Stimulated activated CD4-positive, alpha-beta T cell treated with anti-CD3 and anti-CD28 coated beads, TNF-alpha, amount 100 ng/mL, for 4 hours (primary cell): ENCODE results near the gene IQSEC1.

Experiments
- DNase-seq, 3 experiments: peaks; one replicate each; pipeline ENCODE4 v3.0.0-alpha.2; 2020; ENCODE audit warnings: low read depth in 3 of 3

The IQSEC1 gene

DNA sequence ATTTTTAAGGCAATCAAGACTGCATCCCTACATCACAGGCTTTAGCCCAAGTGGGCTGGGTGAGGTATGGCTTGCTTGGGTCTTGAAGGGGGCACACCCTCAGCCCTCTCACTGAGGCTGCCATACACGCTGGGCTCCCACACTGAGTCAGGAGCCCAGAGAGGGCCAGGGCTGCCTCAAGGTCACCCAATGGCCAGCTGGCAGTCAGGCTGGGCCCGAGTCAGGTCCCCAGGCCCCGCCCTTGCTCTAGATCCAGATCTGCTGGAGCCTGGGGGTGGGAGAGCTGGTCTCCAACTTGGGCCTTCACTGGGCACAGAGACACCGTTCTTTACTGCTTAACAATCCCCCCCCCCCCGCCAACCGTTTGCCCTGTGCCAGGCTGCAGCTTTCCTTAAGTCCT, 88.1 kb downstream of the IQSEC1 start:
- no peak for DNase-seq

DNA sequence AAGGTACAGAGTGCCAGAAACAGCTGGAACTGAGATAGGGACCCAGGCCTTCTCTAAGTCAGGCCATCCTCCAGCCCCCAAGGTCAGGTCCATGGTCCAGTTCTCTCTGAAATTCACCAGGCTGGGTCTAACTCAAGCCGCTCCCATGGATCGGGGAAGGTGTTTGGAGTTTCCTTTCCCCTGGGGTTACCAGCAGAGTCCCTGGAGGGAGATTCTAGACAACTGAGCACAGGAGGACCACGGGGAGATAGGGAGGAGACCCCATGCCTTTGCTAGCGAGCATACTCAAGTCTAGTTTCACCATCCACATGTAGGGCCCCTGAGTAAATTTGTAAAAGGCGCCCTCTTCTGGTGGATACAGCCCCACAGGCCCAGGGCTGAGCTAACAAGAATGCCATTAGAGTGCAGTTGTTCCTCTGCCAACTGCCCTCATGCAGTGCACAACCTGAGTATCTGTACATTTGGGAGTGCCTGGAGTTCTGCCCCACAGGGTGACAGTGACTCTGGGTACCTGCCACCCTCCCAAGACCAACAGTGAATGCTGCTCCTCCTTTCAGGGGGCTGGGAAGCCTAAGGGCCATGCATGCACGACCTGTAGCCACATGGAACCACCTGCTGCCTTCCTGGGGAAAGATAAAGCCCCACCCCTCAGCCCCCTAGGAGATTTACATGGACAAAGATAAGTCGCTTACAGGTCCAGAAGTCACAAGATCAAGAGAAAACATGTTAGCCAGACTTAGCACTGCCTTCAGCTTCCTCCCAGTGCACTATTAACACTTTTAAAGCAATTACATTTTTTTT, 89.0 kb downstream of the IQSEC1 start:
- DNase-seq: peak; percentile 27 to 38 (median 36)

DNA sequence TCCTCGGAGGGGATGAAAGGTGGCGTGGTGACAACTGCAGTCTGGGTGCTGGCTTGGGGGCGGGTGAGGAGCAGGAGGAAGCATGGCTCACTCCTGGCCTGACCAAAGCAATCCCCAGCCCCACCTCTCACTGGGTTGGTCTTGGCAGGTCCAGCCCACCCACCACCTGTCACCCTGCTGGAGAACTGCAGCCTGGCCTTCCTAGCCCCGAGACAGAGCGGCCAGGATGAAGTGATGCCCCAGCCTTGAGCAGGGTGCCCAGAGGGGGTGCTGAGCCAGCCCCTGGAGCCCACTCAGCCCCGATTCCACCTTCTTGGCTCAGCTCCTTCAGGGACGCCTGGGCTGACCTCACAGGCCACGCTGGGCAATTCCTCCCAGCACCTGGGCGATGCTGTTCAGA, 89.9 kb downstream of the IQSEC1 start:
- no peak for DNase-seq

DNA sequence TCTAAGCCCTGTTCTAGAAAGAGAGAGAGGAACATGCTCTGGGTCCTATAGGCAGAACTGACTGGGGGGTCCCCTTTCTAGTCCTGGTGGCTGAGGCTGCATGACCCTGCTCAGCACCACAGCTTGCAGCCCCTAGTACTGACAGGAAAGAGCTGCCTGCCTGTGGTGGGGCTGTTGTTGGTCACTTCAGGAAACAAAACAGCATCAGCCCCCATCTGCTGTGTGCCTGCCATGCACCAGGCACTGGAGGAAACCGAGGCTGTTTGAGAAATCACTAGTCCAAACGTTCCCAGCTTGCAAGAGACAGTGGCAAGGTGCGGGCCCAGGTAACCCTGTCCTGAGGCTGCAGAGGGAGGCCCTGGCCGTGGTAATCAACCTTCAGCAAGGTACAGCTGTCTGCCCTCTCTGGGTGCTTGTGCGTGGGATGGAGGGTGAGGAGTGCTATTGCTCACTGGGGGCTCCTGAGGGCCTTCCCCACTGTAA, 90.6 kb downstream of the IQSEC1 start:
- no peak for DNase-seq

DNA sequence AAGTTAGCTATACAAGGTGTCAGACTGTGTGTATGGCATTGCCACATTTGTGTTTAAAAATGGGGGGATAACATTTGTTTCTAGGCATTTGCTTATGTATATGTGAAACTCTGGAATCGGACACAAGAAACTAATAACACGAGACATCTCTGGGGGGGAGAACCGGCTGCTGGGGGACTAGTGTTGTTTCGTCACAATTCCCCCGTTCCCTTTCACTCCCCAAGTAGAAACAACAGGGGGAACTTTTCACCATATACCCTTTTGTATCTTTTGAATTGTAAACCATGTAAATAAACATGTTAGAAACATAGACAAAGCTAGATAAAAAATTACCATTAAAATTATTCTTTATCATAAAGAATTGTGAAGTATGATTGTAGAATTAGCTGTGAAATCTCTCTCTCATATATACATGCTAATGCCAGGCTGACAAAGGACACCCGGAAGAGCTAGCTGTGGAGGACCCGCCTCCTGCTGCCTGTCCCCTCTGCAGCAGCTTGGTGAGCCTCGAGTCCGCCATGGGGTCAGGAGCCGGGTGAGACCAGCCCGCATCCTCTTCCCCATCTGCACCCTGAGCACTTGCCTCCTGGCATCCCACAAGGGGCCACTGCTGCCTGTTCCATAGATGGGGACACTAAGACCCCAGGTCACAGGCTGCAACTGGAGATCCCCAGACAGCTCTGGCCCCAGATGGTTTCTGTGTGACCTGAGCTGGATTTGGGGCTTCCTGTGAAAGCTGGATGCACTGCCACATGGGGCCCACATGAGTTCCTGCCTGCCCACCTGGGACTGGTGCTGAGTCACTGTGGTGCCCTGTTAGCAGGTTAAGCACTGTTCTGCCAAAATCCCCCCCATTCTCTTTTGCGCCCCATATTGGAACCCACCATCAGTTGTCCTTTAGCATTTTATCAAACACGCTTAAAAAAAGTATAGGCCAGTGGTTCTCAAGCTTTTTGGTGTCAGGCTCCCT, 91.6 kb downstream of the IQSEC1 start:
- no peak for DNase-seq

DNA sequence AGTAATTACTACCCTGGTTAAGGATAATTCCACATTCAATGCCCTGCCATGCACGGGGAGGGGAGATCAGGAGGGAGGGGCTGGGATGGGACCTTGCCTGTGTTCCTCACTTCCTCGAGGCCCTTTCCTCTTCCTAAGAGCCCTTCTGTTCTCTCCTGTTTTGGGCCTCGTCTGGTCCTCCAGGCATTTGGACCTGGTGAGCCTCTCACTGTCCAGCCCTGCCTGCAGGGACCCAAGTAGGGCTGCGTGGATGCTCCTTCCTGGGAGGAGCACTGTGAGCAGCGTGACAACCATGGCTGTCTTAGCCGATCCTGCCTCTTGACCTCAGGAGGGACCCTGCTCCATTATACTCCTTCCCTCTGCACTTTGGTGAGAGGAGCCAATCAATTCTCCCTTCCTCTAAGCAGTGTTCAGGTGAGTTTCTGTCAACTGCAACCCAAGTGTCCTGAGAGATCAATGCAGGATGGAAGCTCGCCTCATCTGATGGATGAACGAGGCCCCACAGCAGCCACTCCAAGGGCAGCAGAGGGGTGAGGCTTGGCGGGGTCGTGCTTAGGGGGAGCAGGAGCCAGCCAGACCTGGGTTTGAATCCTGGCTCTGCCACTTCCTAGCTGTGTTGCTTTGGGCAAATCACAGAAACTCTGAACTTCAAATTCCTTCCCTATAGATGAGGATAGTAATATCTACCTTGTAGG, 92.5 kb downstream of the IQSEC1 start:
- DNase-seq: no peak

DNA sequence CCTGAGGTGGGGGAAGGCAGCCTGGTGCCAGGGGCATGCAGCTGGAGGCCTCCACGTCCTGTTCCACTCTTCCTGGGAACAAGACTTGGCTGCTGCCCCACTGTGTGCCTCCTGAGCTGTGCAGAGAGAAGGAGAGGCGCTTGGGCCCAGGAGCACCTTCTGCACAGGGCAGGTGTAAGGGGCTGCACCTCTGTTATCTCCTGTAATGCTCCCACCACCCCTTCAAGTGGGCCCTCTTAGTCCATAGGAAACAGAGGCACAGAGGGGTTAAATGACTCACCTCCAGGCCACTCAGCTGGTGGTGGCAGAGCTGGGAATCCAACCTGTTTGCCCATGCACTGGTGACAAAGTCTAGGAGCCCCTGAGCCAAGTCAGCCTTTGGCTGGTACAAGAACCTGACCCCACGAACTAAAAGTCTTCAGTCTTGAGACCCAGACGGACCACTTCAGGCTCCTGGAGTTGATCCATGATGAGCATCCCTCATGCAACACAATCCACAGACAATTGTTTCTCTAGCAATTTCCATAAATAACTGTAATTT, 93.2 kb downstream of the IQSEC1 start:
- no peak for DNase-seq

DNA sequence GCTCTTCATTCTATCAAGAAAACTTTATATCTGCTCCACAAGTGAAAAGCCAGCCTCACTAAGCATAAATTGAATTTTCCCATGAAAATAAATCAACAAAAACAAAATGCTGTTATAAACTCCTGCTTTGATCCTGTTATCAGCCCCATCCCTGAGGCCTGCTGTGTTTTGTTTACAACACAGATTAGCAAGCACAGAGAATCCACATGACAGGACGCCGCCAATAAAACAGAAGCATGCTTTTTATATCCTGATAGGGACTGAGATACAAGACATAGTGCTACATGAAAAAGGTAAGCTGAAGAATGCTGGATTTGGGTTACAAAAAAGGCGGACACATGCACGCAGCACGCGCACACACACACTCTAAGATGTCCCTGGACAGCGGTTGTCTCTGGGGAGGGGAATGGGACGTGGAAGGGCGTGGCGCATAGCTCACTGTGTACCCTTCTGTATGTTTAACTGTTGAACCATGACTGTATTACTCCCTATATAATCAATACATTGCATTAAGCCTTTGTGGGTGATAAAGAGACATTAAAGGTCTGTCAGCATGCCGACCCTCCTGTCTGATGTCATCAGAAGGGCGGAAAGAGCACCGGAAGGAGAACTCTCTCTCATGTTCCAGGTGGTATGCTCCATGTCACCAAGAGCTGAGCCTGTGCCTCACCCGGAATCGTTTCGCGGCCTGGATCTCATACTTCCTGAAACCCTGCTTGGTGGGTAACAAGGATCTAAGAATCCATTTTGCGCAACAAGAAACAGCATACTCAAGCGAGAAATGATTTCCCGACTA, 93.9 kb downstream of the IQSEC1 start:
- no peak for DNase-seq

DNA sequence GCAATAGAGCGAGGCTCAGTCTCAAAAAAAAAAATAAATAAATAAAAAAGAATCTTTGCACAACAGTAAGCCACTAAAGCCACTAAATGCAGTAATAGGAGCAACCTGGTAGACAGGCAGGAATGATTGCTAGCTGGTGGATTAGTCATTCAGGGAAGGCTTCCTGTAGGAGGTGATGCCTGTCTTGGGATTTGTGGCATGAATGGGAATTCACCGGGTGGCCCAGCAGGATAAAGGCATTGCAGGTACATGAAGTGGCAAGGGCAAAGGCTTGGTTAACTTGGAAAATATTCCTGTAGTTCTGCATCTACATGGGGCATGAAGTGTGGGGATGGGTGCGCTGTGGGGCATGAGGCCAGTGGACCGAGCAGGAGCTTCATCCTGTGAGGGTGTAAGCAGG, 94.5 kb downstream of the IQSEC1 start:
- no peak for DNase-seq

DNA sequence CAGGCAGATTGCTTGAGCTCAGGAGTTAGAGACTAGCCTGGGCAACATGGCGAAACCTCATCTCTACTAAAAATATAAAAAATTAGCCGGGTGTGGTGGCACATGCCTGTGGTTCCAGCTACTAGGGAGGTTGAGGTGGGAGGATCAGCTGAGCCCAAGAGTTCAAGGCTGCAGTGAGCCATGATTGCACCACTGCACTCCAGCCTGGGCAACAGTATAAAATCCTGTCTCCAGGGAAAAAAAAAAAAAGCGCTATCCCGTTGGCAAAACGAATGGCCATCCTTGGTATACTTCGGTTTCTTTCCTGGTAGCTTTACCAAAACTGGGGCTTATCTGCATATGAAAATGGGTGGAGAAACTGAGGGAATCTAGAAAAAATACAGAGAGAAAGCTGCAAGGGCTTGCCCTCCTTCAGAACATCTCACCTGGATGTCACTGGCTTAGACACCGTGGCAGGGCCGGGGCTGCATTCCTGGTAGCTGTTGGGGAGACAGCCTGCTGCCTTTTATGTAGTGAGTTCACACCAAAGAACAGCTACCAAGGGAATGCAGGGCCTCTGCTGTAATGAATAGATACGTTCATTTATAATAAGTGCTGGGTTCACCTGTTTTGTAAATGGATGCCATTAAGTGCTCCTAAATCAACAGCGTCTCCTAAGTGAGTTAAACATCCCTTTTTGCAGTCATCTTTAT, 96.0 kb downstream of the IQSEC1 start:
- no peak for DNase-seq

DNA sequence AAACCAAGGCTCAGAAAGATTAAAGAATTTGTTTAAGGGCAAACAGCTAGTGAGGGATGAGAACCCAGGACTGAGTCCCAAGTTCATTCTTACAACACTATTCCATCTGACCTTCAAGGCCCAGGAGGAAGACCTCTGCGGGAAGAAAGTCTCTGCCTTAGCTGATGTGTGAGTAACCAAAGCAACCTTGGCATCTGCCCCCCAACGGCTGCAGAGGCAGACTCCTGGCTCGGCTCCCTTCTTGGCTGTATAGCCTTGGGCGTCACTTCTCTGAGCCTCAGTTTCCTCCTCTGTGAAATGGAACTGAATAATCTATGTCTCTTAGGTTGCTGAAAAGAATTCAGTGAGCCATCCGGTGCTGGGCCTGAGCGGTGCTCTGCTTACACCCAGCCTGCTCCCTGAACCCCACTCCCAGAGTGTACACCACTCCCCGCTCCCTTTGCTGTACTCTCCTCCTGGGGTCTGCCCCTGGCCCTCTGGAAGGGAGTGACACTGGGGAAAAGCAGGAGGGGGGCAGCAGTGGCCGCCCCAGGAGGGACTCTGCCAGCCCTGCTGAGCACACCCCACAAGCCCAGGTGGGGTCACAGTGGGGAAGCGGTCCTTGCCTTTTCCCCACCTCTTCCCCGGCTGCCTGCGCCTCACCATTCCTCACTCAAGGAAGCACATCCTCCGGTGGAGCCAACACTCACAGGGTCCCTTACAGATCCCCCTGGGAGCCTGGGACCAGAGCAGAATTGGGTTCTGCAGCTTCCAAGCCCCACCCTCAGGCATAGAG, 97.3 kb downstream of the IQSEC1 start:
- no peak for DNase-seq

DNA sequence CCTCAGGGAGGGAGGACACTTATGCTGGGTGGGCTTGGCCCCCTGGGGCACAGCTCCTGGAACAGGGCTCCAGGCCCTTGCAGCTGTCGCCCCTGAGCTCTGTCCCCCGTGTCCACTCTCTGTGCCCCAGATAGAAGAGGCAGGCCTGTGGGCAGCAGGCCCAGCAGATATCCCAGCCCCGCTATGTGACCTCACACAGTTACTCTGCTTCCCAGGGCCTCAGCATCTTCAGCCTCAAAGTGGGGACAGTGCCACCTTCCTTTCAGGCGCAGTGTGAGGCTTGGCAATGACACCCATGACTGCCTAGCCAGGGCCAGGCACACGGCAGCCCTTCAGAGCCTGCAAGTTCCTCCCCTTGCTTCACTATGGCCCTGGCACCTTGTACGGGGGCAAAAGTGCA, 98.4 kb downstream of the IQSEC1 start:
- no peak for DNase-seq

DNA sequence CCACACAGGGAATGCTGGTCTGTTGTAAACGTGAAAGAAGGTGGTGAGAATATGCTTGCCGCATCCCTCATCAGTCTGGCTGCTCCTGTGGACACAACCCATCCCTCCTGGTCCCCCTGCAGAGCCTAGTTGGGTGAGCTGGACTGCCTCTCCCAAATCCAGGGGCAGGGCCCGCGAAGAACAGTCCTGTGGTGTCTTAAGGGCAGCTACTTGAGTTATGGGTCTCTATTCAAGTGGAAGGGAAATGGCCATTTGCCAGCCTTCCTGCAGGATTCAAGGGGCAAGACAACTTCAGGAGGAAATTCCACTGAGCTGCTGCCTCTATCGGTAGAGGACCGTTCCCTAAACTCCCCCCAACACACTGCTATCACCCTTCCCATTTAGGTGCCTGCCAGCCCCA, 98.9 kb downstream of the IQSEC1 start:
- no peak for DNase-seq

DNA sequence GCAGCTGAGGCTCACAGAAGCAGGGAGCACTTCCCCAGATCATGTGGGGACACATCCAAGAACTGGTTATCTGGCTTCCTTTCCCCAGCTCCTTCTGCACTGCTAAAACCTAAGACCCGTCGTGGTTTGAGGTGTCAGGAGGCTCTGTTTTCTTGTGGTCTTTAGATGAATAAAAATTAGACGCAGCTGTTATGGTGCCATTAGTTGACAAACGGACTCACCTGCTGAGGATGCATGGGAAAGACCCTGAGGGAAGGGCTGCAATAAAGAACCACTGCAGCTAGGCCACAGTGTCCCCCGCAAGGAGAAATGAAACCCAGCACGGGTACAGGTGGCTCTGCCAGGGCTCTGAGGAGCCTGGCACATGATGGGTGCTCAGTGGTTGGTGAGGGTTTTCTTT, 99.4 kb downstream of the IQSEC1 start:
- DNase-seq: no peak

DNA sequence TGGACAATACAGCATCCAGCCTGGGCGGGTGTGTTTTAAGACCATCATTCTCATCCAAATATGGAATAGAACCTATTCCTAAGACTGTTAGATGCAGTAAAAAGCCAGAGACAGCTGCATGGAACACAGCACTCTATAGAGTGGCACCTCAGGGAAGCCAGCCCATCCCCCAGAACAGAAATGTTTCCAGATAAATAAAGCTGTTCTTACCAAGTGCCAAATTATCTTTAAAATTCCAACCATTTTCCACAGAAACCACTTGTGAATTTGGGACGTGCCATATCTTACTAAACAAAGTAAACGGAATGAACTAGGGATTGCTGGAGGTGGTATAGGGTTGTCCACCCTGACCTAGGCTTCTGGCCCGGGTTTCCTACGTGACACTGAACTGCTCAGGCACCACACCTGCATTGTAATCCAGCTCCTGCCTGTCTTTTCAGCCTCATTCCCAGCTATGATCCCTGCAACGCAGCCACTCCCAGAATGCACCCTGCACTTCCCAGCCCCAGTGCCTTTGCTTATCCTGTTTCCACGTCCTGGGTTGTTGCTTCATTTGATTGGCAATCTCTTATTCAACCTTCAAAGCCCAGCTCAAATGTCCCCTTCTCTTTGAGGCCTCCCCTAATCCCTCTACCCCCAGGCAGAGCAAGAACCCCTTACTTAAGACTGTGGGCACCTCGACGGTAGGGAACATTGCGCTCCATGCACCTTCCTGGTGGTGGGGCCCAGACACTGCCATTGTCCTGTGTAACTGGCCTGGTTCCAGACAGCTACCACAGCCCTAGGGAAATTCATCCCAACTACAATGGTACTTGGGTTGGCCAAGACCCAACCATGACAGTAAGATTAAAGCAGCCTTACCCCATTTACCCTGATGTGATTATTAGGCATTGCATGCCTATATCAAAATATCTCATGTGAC, 100.2 kb downstream of the IQSEC1 start:
- no peak for DNase-seq

DNA sequence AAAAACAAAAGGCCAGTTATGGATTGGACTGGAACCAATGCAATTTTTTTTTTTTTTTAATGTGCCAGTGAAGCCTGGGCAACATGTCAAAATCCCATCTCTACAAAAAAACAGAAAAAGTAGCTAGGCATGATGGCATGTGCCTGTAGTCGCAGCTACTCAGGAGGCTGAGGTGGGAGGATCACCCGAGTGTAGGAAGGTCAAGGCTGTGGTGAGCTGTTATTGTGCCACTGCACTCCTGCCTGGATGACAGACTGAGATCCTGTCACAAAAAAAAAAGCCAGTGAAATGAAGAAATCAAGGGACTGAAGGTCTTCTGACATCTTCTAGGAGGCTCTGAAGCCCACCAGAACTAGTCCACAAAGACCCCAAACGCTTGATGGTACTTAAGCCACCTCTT, 101.2 kb downstream of the IQSEC1 start:
- no peak for DNase-seq

DNA sequence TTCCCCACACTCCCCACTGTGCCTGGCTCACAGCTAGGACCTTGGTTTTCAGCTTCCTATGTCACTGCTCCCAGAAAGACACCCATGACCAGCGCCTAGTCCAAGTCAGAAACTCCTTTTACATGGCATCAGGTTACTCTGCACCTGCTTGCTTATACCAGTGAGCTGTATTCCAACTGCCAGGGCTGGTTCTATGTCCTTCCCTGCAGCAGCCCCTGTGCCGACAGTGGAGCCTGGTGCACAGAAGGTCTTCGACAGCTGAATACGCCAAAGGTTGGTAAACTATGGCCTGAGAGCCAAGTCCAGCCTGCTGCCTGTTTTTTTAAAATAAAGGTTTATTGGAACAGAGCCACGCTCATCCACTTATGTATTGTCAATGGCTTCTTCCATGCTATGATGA, 102.5 kb downstream of the IQSEC1 start:
- DNase-seq: no peak

DNA sequence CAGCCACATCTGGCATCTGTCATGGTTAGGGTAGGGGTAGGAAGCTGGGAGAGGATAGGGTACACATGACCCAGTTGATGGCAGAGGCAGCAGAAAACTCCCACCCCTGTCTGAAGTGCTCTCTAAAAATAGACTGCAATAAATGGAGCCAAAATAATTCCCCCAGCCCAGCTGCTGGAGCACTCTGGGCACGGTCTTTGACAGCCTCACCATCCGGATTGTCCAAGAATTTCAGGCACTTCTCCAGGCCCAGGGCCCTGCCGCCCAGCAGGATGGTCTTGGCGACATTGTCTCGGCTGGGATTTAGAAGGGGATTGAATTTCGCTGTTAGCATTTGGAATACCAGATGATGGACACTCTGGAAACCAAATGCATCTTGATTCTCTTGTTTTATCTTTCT, 103.7 kb downstream of the IQSEC1 start:
- no peak for DNase-seq

DNA sequence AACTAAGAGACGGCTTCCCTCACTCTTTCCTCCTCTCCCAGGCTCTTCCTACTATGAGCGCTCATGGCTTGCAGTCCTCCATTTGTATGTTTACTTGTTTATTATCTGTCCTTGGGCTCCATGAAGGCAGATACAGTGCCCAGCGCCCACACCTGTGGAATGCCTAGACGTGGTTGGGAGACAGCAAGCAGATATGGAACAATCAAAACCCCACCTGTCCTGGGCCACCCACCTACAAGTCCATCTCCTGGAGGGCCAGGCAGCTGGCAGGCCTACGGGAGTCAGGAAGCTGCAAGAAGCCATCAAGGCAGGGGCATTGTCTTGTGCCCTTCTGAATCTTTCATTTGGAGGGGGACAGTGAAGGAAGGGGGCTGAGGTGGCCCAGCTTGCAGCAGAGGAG, 104.7 kb downstream of the IQSEC1 start:
- DNase-seq: no peak
